GM23338 (cell line): ENCODE data around the gene PLD5. TPM values are rescaled to one million over a fixed set of nuclear protein-coding genes. Genes with fewer than 3 reads are reported as not detected.

Source experiments
- ATAC-seq: fragments of 200-7000 bp; cut with Tn5 transposase; 3 replicates; pipeline ENCODE4 v1.9.1; 2020
- DNase-seq: peaks from one replicate; pipeline ENCODE4 v3.0.0-alpha.2; 2015; ENCODE audit warnings: low spot score
- H2AFZ ChIP-seq: fragments of 200-600 bp; sonication (generic); 2 replicates; pipeline ENCODE4 v1.8.0; 2016; ENCODE audit warnings: antibody characterized with exemption, mild to moderate bottlenecking, moderate library complexity
- H3F3A ChIP-seq: fragments of 200-600 bp; sonication (generic); replicated peaks from 2 replicates; pipeline ENCODE4 v1.8.0; 2017; ENCODE audit warnings: antibody characterized with exemption, mixed run types, low read depth
- H3K27ac ChIP-seq: fragments of 200-600 bp; sonication (generic); 2 replicates; pipeline ENCODE4 v1.6.1; 2016; ENCODE audit warnings: low read depth
- H3K27me3 ChIP-seq: fragments of 200-600 bp; sonication (generic); 2 replicates; pipeline ENCODE4 v1.8.0; 2016; ENCODE audit warnings: mild to moderate bottlenecking, mixed run types, moderate library complexity; ENCODE audit not compliant: insufficient read depth
- H3K36me3 ChIP-seq: fragments of 200-600 bp; sonication (generic); 2 replicates; pipeline ENCODE4 v1.8.0; 2016; ENCODE audit warnings: mild to moderate bottlenecking; ENCODE audit not compliant: insufficient read depth
- H3K4me1 ChIP-seq: fragments of 200-600 bp; sonication (generic); 2 replicates; pipeline ENCODE4 v1.8.0; 2016; ENCODE audit warnings: mild to moderate bottlenecking, moderate library complexity; ENCODE audit not compliant: insufficient read depth
- H3K4me2 ChIP-seq: fragments of 200-600 bp; sonication (generic); 2 replicates; pipeline ENCODE4 v1.7.1; 2017; ENCODE audit warnings: mixed run types
- H3K4me3 ChIP-seq: fragments of 200-600 bp; sonication (generic); 2 replicates; pipeline ENCODE4 v1.6.1; 2016; ENCODE audit warnings: mixed run types
- H3K79me2 ChIP-seq: fragments of 200-600 bp; sonication (generic); replicated peaks from 2 replicates; pipeline ENCODE4 v1.8.0; 2017; ENCODE audit warnings: mild to moderate bottlenecking; ENCODE audit not compliant: insufficient read depth
- H3K9me2 ChIP-seq: fragments of 200-600 bp; sonication (generic); 2 replicates; pipeline ENCODE4 v1.8.0; 2017; ENCODE audit not compliant: insufficient read depth
- H4K20me1 ChIP-seq: fragments of 200-600 bp; sonication (generic); replicated peaks from 2 replicates; pipeline ENCODE4 v1.8.0; 2017; ENCODE audit warnings: mild to moderate bottlenecking; ENCODE audit not compliant: insufficient read depth
- H3K27ac Mint-ChIP-seq: 2 replicates; pipeline ENCODE4 v1.8.0; 2020; ENCODE audit warnings: inconsistent platforms, mild to moderate bottlenecking, moderate library complexity, mixed read lengths
- H3K27me3 Mint-ChIP-seq: 3 replicates; pipeline ENCODE4 v1.8.0; 2022; ENCODE audit warnings: low read depth, mild to moderate bottlenecking, moderate library complexity, mixed read lengths, inconsistent platforms; ENCODE audit not compliant: insufficient read depth, poor library complexity
- H3K36me3 Mint-ChIP-seq: 3 replicates; pipeline ENCODE4 v1.8.0; 2021; ENCODE audit warnings: low read depth, mild to moderate bottlenecking, inconsistent platforms, moderate library complexity, mixed read lengths
- H3K4me1 Mint-ChIP-seq: 3 replicates; pipeline ENCODE4 v1.8.0; 2020; ENCODE audit warnings: mild to moderate bottlenecking, inconsistent platforms, mixed read lengths
- H3K4me3 Mint-ChIP-seq: 3 replicates; pipeline ENCODE4 v1.8.0; 2021; ENCODE audit warnings: moderate library complexity, mild to moderate bottlenecking, inconsistent platforms, mixed read lengths
- H3K9me3 Mint-ChIP-seq: 3 replicates; pipeline ENCODE4 v1.8.0; 2020; ENCODE audit warnings: moderate library complexity, mild to moderate bottlenecking, inconsistent platforms, mixed read lengths
- CREB1 ChIP-seq: fragments of 250-450 bp; sonication (Bioruptor Pico); IDR thresholded peaks from 2 replicates; pipeline ENCODE4 v1.5.0; 2020; ENCODE audit warnings: low read depth, mild to moderate bottlenecking, moderate library complexity
- EZH2 ChIP-seq: fragments of 200-600 bp; sonication (generic); IDR thresholded peaks from one replicate; pipeline ENCODE4 v1.8.0; 2017; ENCODE audit warnings: antibody characterized with exemption, mild to moderate bottlenecking, low read depth; ENCODE audit not compliant: unreplicated experiment
- EZH2phosphoT487 ChIP-seq: fragments of 200-600 bp; sonication (generic); IDR thresholded peaks from one replicate; pipeline ENCODE4 v1.8.1; 2018; ENCODE audit warnings: antibody characterized with exemption; ENCODE audit not compliant: unreplicated experiment
- JUNB ChIP-seq: IDR thresholded peaks from one replicate; pipeline ENCODE4 v1.6.1; 2016; ENCODE audit warnings: antibody characterized with exemption; ENCODE audit not compliant: unreplicated experiment
- NANOG ChIP-seq: IDR thresholded peaks from 2 replicates; pipeline ENCODE4 v1.6.1; 2016; ENCODE audit warnings: antibody characterized with exemption, borderline replicate concordance
- POLR2AphosphoS5 ChIP-seq: IDR thresholded peaks from 2 replicates; pipeline ENCODE4 v1.6.1; 2016; ENCODE audit warnings: antibody characterized with exemption, low read depth
- STAT1 ChIP-seq: IDR thresholded peaks from one replicate; pipeline ENCODE4 v1.6.1; 2016; ENCODE audit warnings: antibody characterized with exemption; ENCODE audit not compliant: unreplicated experiment
- ZNF114 ChIP-seq: fragments of 250-450 bp; sonication (Bioruptor Pico); IDR thresholded peaks from 2 replicates; pipeline ENCODE4 v1.5.0; 2020; ENCODE audit warnings: mild to moderate bottlenecking, moderate library complexity
- ZNF331 ChIP-seq: fragments of 250-450 bp; sonication (Bioruptor Pico); IDR thresholded peaks from 2 replicates; pipeline ENCODE4 v1.5.0; 2020; ENCODE audit warnings: low read depth, mild to moderate bottlenecking, moderate library complexity
- polyA plus RNA-seq: library from polyadenylated mRNA; unstranded; fragments of >200 nt; fragmentation: Nextera tagmentation; extraction: Ambion mirVana; gene quantifications from 2 replicates; pipeline ENCODE4 v1.2.1, GENCODE V29; 2016
- total RNA-seq: library from RNA; depleted of rRNA; stranded (reverse); fragments of >200 nt; shearing (Covaris generic); gene quantifications from 2 replicates; pipeline ENCODE4 v1.2.3, GENCODE V29; 2014
- TF ChIP-seq, protein P1 (sequence below): IDR thresholded peaks from 2 replicates; pipeline ENCODE4 v1.6.1; 2016; ENCODE audit warnings: antibody characterized with exemption
- TF ChIP-seq, protein P2 (sequence below), 2 experiments: fragments of 200-600 bp in 1 of 2; sonication (generic) in 1 of 2; conservative IDR thresholded peaks; 2 replicates each; pipeline versions ENCODE4 v1.5.1 to v1.6.1; 2016 to 2017; ENCODE audit warnings: antibody characterized with exemption in 2 of 2, low read depth in 2 of 2, mild to moderate bottlenecking in 2 of 2, moderate library complexity in 1 of 2
- TF ChIP-seq, protein P3 (sequence below): IDR thresholded peaks from one replicate; pipeline ENCODE4 v1.6.1; 2018; ENCODE audit warnings: antibody characterized with exemption; ENCODE audit not compliant: unreplicated experiment
- TF ChIP-seq, protein P4 (sequence below): fragments of 250-450 bp; sonication (Bioruptor Pico); IDR thresholded peaks from 2 replicates; pipeline ENCODE4 v1.5.0; 2020; ENCODE audit warnings: mild to moderate bottlenecking, moderate library complexity

PLD5 gene
- total and polyA plus RNA-seq, 2 experiments from 2014 or later, result 5.5 to 5.8 TPM

DNA sequence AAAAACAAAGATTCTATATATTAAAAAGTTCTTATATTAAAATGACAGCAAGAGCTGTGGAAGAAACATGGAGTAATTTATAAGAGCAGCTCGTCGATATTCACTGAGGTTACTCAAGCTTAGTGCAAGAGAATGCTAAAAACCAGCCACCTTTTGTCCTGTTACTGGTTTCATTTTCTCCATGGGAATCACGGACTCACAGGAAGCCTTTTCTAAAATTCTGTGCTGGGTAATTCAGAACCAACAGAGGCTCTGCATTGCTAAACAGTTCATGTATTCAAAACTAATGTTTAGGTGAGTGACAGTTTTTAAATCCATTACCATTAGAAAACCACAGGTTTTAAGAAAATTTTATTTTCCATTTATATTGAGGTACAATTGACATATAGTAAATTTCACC lies 377.8 kb downstream of the PLD5 start:
- peaks cover 9% of the 10 kb centered on the region; the same call in 2 of the 3 replicates for H3K36me3 Mint-ChIP-seq
- TF ChIP-seq STAT1 (no peak), ZNF331 (no peak), JUNB (no peak), NANOG (no peak), POLR2AphosphoS5 (no peak), ZNF114 (CRISPR knock-in tag) (no peak), EZH2phosphoT487 (no peak), CREB1 (CRISPR knock-in tag) (no peak), EZH2 (no peak)
- TF ChIP-seq, protein P1, sequence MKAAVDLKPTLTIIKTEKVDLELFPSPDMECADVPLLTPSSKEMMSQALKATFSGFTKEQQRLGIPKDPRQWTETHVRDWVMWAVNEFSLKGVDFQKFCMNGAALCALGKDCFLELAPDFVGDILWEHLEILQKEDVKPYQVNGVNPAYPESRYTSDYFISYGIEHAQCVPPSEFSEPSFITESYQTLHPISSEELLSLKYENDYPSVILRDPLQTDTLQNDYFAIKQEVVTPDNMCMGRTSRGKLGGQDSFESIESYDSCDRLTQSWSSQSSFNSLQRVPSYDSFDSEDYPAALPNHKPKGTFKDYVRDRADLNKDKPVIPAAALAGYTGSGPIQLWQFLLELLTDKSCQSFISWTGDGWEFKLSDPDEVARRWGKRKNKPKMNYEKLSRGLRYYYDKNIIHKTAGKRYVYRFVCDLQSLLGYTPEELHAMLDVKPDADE, result no peak
- TF ChIP-seq, protein P2, sequence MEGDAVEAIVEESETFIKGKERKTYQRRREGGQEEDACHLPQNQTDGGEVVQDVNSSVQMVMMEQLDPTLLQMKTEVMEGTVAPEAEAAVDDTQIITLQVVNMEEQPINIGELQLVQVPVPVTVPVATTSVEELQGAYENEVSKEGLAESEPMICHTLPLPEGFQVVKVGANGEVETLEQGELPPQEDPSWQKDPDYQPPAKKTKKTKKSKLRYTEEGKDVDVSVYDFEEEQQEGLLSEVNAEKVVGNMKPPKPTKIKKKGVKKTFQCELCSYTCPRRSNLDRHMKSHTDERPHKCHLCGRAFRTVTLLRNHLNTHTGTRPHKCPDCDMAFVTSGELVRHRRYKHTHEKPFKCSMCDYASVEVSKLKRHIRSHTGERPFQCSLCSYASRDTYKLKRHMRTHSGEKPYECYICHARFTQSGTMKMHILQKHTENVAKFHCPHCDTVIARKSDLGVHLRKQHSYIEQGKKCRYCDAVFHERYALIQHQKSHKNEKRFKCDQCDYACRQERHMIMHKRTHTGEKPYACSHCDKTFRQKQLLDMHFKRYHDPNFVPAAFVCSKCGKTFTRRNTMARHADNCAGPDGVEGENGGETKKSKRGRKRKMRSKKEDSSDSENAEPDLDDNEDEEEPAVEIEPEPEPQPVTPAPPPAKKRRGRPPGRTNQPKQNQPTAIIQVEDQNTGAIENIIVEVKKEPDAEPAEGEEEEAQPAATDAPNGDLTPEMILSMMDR (conservative IDR thresholded peaks at IDR 0.05; ENCODE audit: low read depth in 2 of 2), result no peak
- TF ChIP-seq, protein P3, sequence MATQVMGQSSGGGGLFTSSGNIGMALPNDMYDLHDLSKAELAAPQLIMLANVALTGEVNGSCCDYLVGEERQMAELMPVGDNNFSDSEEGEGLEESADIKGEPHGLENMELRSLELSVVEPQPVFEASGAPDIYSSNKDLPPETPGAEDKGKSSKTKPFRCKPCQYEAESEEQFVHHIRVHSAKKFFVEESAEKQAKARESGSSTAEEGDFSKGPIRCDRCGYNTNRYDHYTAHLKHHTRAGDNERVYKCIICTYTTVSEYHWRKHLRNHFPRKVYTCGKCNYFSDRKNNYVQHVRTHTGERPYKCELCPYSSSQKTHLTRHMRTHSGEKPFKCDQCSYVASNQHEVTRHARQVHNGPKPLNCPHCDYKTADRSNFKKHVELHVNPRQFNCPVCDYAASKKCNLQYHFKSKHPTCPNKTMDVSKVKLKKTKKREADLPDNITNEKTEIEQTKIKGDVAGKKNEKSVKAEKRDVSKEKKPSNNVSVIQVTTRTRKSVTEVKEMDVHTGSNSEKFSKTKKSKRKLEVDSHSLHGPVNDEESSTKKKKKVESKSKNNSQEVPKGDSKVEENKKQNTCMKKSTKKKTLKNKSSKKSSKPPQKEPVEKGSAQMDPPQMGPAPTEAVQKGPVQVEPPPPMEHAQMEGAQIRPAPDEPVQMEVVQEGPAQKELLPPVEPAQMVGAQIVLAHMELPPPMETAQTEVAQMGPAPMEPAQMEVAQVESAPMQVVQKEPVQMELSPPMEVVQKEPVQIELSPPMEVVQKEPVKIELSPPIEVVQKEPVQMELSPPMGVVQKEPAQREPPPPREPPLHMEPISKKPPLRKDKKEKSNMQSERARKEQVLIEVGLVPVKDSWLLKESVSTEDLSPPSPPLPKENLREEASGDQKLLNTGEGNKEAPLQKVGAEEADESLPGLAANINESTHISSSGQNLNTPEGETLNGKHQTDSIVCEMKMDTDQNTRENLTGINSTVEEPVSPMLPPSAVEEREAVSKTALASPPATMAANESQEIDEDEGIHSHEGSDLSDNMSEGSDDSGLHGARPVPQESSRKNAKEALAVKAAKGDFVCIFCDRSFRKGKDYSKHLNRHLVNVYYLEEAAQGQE, result no peak
- TF ChIP-seq, protein P4, sequence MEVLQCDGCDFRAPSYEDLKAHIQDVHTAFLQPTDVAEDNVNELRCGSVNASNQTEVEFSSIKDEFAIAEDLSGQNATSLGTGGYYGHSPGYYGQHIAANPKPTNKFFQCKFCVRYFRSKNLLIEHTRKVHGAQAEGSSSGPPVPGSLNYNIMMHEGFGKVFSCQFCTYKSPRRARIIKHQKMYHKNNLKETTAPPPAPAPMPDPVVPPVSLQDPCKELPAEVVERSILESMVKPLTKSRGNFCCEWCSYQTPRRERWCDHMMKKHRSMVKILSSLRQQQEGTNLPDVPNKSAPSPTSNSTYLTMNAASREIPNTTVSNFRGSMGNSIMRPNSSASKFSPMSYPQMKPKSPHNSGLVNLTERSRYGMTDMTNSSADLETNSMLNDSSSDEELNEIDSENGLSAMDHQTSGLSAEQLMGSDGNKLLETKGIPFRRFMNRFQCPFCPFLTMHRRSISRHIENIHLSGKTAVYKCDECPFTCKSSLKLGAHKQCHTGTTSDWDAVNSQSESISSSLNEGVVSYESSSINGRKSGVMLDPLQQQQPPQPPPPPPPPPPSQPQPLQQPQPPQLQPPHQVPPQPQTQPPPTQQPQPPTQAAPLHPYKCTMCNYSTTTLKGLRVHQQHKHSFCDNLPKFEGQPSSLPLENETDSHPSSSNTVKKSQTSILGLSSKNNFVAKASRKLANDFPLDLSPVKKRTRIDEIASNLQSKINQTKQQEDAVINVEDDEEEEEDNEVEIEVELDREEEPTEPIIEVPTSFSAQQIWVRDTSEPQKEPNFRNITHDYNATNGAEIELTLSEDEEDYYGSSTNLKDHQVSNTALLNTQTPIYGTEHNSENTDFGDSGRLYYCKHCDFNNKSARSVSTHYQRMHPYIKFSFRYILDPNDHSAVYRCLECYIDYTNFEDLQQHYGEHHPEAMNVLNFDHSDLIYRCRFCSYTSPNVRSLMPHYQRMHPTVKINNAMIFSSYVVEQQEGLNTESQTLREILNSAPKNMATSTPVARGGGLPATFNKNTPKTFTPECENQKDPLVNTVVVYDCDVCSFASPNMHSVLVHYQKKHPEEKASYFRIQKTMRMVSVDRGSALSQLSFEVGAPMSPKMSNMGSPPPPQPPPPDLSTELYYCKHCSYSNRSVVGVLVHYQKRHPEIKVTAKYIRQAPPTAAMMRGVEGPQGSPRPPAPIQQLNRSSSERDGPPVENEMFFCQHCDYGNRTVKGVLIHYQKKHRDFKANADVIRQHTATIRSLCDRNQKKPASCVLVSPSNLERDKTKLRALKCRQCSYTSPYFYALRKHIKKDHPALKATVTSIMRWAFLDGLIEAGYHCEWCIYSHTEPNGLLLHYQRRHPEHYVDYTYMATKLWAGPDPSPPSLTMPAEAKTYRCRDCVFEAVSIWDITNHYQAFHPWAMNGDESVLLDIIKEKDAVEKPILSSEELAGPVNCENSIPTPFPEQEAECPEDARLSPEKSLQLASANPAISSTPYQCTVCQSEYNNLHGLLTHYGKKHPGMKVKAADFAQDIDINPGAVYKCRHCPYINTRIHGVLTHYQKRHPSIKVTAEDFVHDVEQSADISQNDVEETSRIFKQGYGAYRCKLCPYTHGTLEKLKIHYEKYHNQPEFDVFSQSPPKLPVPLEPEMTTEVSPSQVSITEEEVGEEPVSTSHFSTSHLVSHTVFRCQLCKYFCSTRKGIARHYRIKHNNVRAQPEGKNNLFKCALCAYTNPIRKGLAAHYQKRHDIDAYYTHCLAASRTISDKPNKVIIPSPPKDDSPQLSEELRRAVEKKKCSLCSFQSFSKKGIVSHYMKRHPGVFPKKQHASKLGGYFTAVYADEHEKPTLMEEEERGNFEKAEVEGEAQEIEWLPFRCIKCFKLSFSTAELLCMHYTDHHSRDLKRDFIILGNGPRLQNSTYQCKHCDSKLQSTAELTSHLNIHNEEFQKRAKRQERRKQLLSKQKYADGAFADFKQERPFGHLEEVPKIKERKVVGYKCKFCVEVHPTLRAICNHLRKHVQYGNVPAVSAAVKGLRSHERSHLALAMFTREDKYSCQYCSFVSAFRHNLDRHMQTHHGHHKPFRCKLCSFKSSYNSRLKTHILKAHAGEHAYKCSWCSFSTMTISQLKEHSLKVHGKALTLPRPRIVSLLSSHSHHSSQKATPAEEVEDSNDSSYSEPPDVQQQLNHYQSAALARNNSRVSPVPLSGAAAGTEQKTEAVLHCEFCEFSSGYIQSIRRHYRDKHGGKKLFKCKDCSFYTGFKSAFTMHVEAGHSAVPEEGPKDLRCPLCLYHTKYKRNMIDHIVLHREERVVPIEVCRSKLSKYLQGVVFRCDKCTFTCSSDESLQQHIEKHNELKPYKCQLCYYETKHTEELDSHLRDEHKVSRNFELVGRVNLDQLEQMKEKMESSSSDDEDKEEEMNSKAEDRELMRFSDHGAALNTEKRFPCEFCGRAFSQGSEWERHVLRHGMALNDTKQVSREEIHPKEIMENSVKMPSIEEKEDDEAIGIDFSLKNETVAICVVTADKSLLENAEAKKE, result no peak
- H3K27me3 Mint-ChIP-seq, result no peaks in the 10 kb centered on the region
- Histone ChIP-seq H3K79me2 (no peaks in the 10 kb centered on the region), H3F3A (no peaks in the 10 kb centered on the region), H2AFZ (no peak overlapping the region), H3K27me3 (no peaks in the 10 kb centered on the region), H3K4me3 (no peak overlapping the region), H3K36me3 (no peaks in the 10 kb centered on the region), H3K4me2 (peak overlapping the region; percentile 51; the same call in 1 of the 2 replicates), H3K27ac (peak overlapping the region; percentile 76), H3K4me1 (peaks cover 14% of the 10 kb centered on the region), H3K9me2 (no peaks in the 10 kb centered on the region), H4K20me1 (no peaks in the 10 kb centered on the region)
- peak; percentile 18 for DNase-seq
- H3K4me3 Mint-ChIP-seq, result no peak overlapping the region
- peaks cover 8% of the 10 kb centered on the region; the same call in 1 of the 3 replicates for H3K9me3 Mint-ChIP-seq
- no peak for ATAC-seq
- H3K27ac Mint-ChIP-seq, result peak overlapping the region; percentile 36; the same call in 1 of the 2 replicates
- H3K4me1 Mint-ChIP-seq, result peaks cover 16% of the 10 kb centered on the region
